Lower leg skin (tissue), 3 donors: ENCODE measurements around the gene ST6GAL1.

Source experiments
- CTCF ChIP-seq, 3 donors: fragments of 450-650 bp; IDR thresholded peaks; one replicate each; pipeline ENCODE4 v1.5.1; 2016; ENCODE audit warnings: antibody characterized with exemption in 3 of 3, mild to moderate bottlenecking in 3 of 3, moderate library complexity in 2 of 3
- POLR2A ChIP-seq, 2 donors: fragments of 450-650 bp; IDR thresholded peaks; one replicate each; pipeline ENCODE4 v1.6.1; 2016 to 2017; ENCODE audit warnings: antibody characterized with exemption in 2 of 2, mild to moderate bottlenecking in 1 of 2, moderate library complexity in 1 of 2

- TF ChIP-seq CTCF (IDR thresholded peaks at IDR 0.05) (no peak), POLR2A (IDR thresholded peaks at IDR 0.05) (no peak)
These were observed 41.8 kb upstream of the ST6GAL1 start for GRCh38 chr3:186888569-186888968.
